ENCODE measurements around the gene HCFC1R1. TPM values are rescaled to one million over a fixed set of nuclear protein-coding genes. Genes with fewer than 3 reads are reported as not detected.

HCFC1R1 gene
- total RNA-seq, 1 donor from 2014 or later = 47.0 TPM

DNA sequence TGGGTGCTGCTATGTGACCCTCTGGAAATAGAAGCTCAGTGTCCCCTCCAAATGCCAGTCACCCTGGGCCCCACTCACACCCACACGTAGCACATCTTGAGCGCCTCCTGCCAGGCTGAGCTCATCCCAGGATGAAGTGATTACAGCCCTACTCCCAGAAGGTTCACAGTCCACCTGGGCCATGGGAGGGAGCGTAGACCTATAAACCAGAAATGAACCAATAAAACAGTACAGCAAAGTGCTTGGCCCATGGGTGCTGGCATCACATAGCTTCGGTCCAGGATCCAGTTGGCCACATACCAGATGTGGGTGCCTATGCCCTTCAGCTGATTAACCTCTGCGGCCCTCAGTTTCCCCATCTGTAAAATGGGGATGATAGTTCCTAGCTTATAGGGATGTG is 15.2 kb upstream of the HCFC1R1 start:
- H2AFZ ChIP-seq (ENCODE audit: low read depth, low read length) = no peak overlapping the region
- no peak overlapping the region for H3K27ac ChIP-seq (ENCODE audit: low read depth, low read length)
- peaks cover 40% of the 10 kb centered on the region for H3K27me3 Mint-ChIP-seq (ENCODE audit: low read depth, unreplicated experiment)
- H3K36me3 ChIP-seq (ENCODE audit: insufficient read depth, low read length) = no peaks in the 10 kb centered on the region
- H3K4me3 ChIP-seq (ENCODE audit: insufficient read depth, low read depth, low read length) = no peak overlapping the region
- DNase-seq (ENCODE audit: low read depth) (no peak), FAIRE-seq (no peak)
- no peaks in the 10 kb centered on the region for H4K20me1 ChIP-seq (ENCODE audit: insufficient read depth, low read length)
- no peak overlapping the region for H3K27ac Mint-ChIP-seq (ENCODE audit: unreplicated experiment)
- no peak for TF ChIP-seq EZH2 (IDR thresholded peaks at IDR 0.05; ENCODE audit: insufficient read depth, low read length)
- TF ChIP-seq, protein P1, sequence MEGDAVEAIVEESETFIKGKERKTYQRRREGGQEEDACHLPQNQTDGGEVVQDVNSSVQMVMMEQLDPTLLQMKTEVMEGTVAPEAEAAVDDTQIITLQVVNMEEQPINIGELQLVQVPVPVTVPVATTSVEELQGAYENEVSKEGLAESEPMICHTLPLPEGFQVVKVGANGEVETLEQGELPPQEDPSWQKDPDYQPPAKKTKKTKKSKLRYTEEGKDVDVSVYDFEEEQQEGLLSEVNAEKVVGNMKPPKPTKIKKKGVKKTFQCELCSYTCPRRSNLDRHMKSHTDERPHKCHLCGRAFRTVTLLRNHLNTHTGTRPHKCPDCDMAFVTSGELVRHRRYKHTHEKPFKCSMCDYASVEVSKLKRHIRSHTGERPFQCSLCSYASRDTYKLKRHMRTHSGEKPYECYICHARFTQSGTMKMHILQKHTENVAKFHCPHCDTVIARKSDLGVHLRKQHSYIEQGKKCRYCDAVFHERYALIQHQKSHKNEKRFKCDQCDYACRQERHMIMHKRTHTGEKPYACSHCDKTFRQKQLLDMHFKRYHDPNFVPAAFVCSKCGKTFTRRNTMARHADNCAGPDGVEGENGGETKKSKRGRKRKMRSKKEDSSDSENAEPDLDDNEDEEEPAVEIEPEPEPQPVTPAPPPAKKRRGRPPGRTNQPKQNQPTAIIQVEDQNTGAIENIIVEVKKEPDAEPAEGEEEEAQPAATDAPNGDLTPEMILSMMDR (IDR thresholded peaks at IDR 0.05; ENCODE audit: insufficient read depth, low read depth, low read length) = no peak
- H3K4me3 Mint-ChIP-seq (ENCODE audit: unreplicated experiment) = peak overlapping the region; percentile 67
- no peaks in the 10 kb centered on the region for H3K79me2 ChIP-seq (ENCODE audit: insufficient read depth, low read length)
- no peak overlapping the region for H3K9ac ChIP-seq (ENCODE audit: low read length)
- H3K4me1 Mint-ChIP-seq (ENCODE audit: low read depth, unreplicated experiment) = no peaks in the 10 kb centered on the region
- H3K9me3 Mint-ChIP-seq (ENCODE audit: unreplicated experiment) = peaks cover 3% of the 10 kb centered on the region
- H3K36me3 Mint-ChIP-seq (ENCODE audit: low read depth, unreplicated experiment) = no peaks in the 10 kb centered on the region
- no peaks in the 10 kb centered on the region for H3K9me3 ChIP-seq (ENCODE audit: insufficient read depth, low read depth, low read length)
- H3K27me3 ChIP-seq (ENCODE audit: insufficient read depth, low read length) = peaks cover 47% of the 10 kb centered on the region
- H3K4me2 ChIP-seq (ENCODE audit: low read length) = no peak overlapping the region
- no peaks in the 10 kb centered on the region for H3K4me1 ChIP-seq (ENCODE audit: insufficient read depth, low read length)

DNA sequence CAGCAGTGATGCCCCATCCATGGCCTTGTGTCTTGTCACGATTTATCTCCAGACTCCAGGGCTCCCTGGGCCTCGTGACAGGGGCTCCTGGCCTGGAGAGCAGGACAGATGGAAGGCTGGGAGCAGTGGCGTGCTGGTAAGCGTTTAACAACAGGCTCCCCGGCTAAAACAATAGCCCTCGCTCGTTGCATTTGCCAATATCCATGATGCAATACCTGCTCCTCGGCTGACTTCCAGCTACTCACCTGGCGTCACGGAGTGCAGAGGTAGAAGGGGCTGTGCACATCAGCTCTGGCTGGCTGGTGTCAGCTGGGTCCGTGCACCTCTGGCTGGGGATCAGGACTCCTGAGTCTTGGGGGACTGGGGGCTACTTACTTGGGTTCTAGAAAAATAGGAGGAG is 14.5 kb upstream of the HCFC1R1 start:
- DNase-seq (ENCODE audit: low read depth) = no peak
- peaks cover 3% of the 10 kb centered on the region for H3K9me3 Mint-ChIP-seq (ENCODE audit: unreplicated experiment)
- Histone ChIP-seq H3K36me3 (ENCODE audit: insufficient read depth, low read length) (no peaks in the 10 kb centered on the region), H3K4me1 (ENCODE audit: insufficient read depth, low read length) (no peaks in the 10 kb centered on the region), H3K4me3 (ENCODE audit: insufficient read depth, low read depth, low read length) (no peak overlapping the region), H3K9ac (ENCODE audit: low read length) (no peak overlapping the region), H3K9me3 (ENCODE audit: insufficient read depth, low read depth, low read length) (no peaks in the 10 kb centered on the region), H3K79me2 (ENCODE audit: insufficient read depth, low read length) (no peaks in the 10 kb centered on the region), H3K4me2 (ENCODE audit: low read length) (no peak overlapping the region), H3K27ac (ENCODE audit: low read depth, low read length) (no peak overlapping the region), H4K20me1 (ENCODE audit: insufficient read depth, low read length) (no peaks in the 10 kb centered on the region), H3K27me3 (ENCODE audit: insufficient read depth, low read length) (peaks cover 54% of the 10 kb centered on the region), H2AFZ (ENCODE audit: low read depth, low read length) (no peak overlapping the region)
- H3K27ac Mint-ChIP-seq (ENCODE audit: unreplicated experiment) = no peak overlapping the region
- H3K4me1 Mint-ChIP-seq (ENCODE audit: low read depth, unreplicated experiment) = no peaks in the 10 kb centered on the region
- no peak for FAIRE-seq
- H3K27me3 Mint-ChIP-seq (ENCODE audit: low read depth, unreplicated experiment) = peaks cover 40% of the 10 kb centered on the region
- H3K36me3 Mint-ChIP-seq (ENCODE audit: low read depth, unreplicated experiment) = no peaks in the 10 kb centered on the region
- H3K4me3 Mint-ChIP-seq (ENCODE audit: unreplicated experiment) = no peak overlapping the region
- TF ChIP-seq, protein P1 (IDR thresholded peaks at IDR 0.05; ENCODE audit: insufficient read depth, low read depth, low read length) = no peak
- no peak for TF ChIP-seq EZH2 (IDR thresholded peaks at IDR 0.05; ENCODE audit: insufficient read depth, low read length)

DNA sequence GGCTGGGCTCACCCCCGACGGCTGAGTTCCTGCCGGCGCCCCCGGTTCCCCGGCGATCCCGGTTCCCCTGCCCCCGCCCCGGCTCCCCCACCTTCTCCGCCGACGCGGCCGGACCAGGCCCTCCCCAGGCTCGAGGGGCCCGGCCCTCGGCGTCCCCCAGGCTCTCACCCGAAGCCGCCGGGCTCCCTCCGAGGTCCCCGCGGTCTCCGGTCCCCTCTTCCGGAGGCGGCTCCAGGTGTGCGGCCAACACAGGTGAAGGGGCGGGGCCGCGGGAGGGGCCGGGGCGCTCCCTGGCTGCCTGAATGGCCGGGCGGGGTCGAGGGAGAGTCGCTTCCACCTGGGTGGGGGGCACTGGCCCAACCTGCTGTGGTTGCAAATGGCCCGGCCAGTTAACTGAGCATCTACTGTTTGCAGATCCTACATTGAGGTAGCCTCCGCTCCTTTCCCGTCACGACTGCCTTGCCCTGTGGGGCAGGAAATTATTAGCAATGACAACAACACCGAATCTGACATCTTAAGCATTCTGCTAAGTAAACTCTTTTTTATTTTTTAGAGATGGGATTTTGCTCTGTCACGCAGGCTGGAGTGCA is 13.1 kb upstream of the HCFC1R1 start, which contains the start of gene BICDL2:
Gene BICDL2 (minus strand): TSS at position 219 of the 590 bp plus-strand sequence. CDS start 1,448 bp downstream, outside the sequence.
- H3K4me3 Mint-ChIP-seq (ENCODE audit: unreplicated experiment) = peak within 1 kb of the TSS; percentile 31
- no peak within 1 kb of the TSS for H2AFZ ChIP-seq (ENCODE audit: low read depth, low read length)
- no peaks in the 10 kb centered on the region for H4K20me1 ChIP-seq (ENCODE audit: insufficient read depth, low read length)
- H3K9ac ChIP-seq (ENCODE audit: low read length) = no peak within 1 kb of the TSS
- H3K4me1 ChIP-seq (ENCODE audit: insufficient read depth, low read length) = no peaks in the 10 kb centered on the region
- H3K27ac Mint-ChIP-seq (ENCODE audit: unreplicated experiment) = no peak within 1 kb of the TSS
- H3K4me1 Mint-ChIP-seq (ENCODE audit: low read depth, unreplicated experiment) = no peaks in the 10 kb centered on the region
- H3K4me3 ChIP-seq (ENCODE audit: insufficient read depth, low read depth, low read length) = no peak within 1 kb of the TSS
- no peak for DNase-seq (ENCODE audit: low read depth)
- no peaks in the 10 kb centered on the region for H3K79me2 ChIP-seq (ENCODE audit: insufficient read depth, low read length)
- H3K27me3 ChIP-seq (ENCODE audit: insufficient read depth, low read length) = peaks cover 67% of the 10 kb centered on the region
- FAIRE-seq = no peak
- no peak within 1 kb of the TSS for H3K4me2 ChIP-seq (ENCODE audit: low read length)
- peaks cover 42% of the 10 kb centered on the region for H3K27me3 Mint-ChIP-seq (ENCODE audit: low read depth, unreplicated experiment)
- no peak within 1 kb of the TSS for H3K27ac ChIP-seq (ENCODE audit: low read depth, low read length)
- H3K36me3 Mint-ChIP-seq (ENCODE audit: low read depth, unreplicated experiment) = no peaks in the 10 kb centered on the region
- peaks cover 3% of the 10 kb centered on the region for H3K9me3 Mint-ChIP-seq (ENCODE audit: unreplicated experiment)
- H3K36me3 ChIP-seq (ENCODE audit: insufficient read depth, low read length) = no peaks in the 10 kb centered on the region
- H3K9me3 ChIP-seq (ENCODE audit: insufficient read depth, low read depth, low read length) = no peaks in the 10 kb centered on the region
- TF ChIP-seq, protein P1 (IDR thresholded peaks at IDR 0.05; ENCODE audit: insufficient read depth, low read depth, low read length) = no peak
- TF ChIP-seq EZH2 (IDR thresholded peaks at IDR 0.05; ENCODE audit: insufficient read depth, low read length) = peak; percentile 66
